ENCODE data around the gene STAMBP. TPM values are rescaled to one million over a fixed set of nuclear protein-coding genes. Genes with fewer than 3 reads are reported as not detected.

STAMBP gene
- total RNA-seq, 4 donors from 2014 or later, result 14.4 to 27.0 (median 20.0) TPM

- no peak for ATAC-seq (ENCODE audit: low FRiP score)
- no peak for TF ChIP-seq CTCF (IDR thresholded peaks at IDR 0.05)
- no peak for DNase-seq (ENCODE audit: low spot score)
These were observed 65.7 kb downstream of the STAMBP start for GRCh38 chr2:73894475-73894850.

GRCh38 chr2:73894877-73895276 lies 66.1 kb downstream of the STAMBP start:
- no peak for TF ChIP-seq CTCF (IDR thresholded peaks at IDR 0.05)
- DNase-seq (ENCODE audit: low spot score) (no peak), ATAC-seq (ENCODE audit: low FRiP score) (no peak)

- TF ChIP-seq CTCF (IDR thresholded peaks at IDR 0.05), result no peak
- ATAC-seq (ENCODE audit: low FRiP score) (no peak), DNase-seq (ENCODE audit: low spot score) (no peak)
These were observed 66.7 kb downstream of the STAMBP start for GRCh38 chr2:73895473-73895872.

GRCh38 chr2:73896362-73897239 lies 67.8 kb downstream of the STAMBP start:
- TF ChIP-seq CTCF (IDR thresholded peaks at IDR 0.05), result no peak
- ATAC-seq (ENCODE audit: low FRiP score), result no peak
- DNase-seq (ENCODE audit: low spot score), result no peak

GRCh38 chr2:73897240-73897583 lies 68.5 kb downstream of the STAMBP start:
- ATAC-seq (ENCODE audit: low FRiP score), result no peak
- no peak for TF ChIP-seq CTCF (IDR thresholded peaks at IDR 0.05)
- DNase-seq (ENCODE audit: low spot score), result no peak

- DNase-seq (ENCODE audit: low spot score), result no peak
- no peak for TF ChIP-seq CTCF (IDR thresholded peaks at IDR 0.05)
- ATAC-seq (ENCODE audit: low FRiP score), result no peak
These were observed 69.2 kb downstream of the STAMBP start for GRCh38 chr2:73897934-73898333.

GRCh38 chr2:73899801-73900336 lies 71.1 kb downstream of the STAMBP start:
- ATAC-seq (ENCODE audit: low FRiP score) (no peak), DNase-seq (ENCODE audit: low spot score) (no peak)
- no peak for TF ChIP-seq CTCF (IDR thresholded peaks at IDR 0.05)

Data from omental fat pad (tissue), 4 donors.